ENCODE results near the gene MFAP3L. TPM values are rescaled to one million over a fixed set of nuclear protein-coding genes. Genes with fewer than 3 reads are reported as not detected.
"Not testable (repeated sequence)": the region's sequence is repeated elsewhere in the genome, so short reads cannot be mapped to it uniquely, and the experiment has no call there.

The MFAP3L gene
- total RNA-seq, 4 donors from 2014 or later: 3.2 to 11.3 (median 4.6) TPM

DNA sequence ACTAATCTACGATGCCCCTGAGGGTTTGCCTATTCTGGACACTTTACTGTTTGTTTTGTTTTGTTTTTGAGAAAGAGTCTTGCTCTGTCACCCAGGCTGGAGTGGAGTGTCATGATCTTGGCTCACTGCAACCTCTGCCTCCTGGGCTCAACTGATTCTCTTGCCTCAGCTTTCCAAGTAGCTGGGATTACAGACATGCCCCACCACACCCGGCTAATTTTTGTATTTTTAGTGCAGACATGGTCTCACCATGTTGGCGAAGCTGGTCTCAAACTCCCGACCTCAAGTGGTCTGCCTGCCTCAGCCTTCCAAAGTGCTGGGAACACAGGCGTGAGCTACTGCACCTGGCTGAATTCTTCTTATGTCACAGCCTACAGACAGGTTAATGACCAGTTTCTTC, 70.7 kb downstream of the MFAP3L start:
- Histone ChIP-seq H3K4me3 (no peak overlapping the region), H3K36me3 (no peaks in the 10 kb centered on the region), H3K4me1 (no peaks in the 10 kb centered on the region), H3K9me3 (no peaks in the 10 kb centered on the region), H3K27ac (no peak overlapping the region), H3K27me3 (no peaks in the 10 kb centered on the region)
- no peak for DNase-seq
- no peak for ATAC-seq
- in situ Hi-C loops (cut with MboI; ENCODE audit: low sequenced_read_pairs in 4 of 4) (no loop called here), intact Hi-C loops (cut with DNase I; ENCODE audit: low total_unique reads) (no loop called here)
- TF ChIP-seq, protein P1, sequence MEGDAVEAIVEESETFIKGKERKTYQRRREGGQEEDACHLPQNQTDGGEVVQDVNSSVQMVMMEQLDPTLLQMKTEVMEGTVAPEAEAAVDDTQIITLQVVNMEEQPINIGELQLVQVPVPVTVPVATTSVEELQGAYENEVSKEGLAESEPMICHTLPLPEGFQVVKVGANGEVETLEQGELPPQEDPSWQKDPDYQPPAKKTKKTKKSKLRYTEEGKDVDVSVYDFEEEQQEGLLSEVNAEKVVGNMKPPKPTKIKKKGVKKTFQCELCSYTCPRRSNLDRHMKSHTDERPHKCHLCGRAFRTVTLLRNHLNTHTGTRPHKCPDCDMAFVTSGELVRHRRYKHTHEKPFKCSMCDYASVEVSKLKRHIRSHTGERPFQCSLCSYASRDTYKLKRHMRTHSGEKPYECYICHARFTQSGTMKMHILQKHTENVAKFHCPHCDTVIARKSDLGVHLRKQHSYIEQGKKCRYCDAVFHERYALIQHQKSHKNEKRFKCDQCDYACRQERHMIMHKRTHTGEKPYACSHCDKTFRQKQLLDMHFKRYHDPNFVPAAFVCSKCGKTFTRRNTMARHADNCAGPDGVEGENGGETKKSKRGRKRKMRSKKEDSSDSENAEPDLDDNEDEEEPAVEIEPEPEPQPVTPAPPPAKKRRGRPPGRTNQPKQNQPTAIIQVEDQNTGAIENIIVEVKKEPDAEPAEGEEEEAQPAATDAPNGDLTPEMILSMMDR (IDR thresholded peaks at IDR 0.05 in 4 of 5, conservative IDR thresholded peaks at IDR 0.05 in 1 of 5): no peak
- TF ChIP-seq POLR2A (IDR thresholded peaks at IDR 0.05): no peak

DNA sequence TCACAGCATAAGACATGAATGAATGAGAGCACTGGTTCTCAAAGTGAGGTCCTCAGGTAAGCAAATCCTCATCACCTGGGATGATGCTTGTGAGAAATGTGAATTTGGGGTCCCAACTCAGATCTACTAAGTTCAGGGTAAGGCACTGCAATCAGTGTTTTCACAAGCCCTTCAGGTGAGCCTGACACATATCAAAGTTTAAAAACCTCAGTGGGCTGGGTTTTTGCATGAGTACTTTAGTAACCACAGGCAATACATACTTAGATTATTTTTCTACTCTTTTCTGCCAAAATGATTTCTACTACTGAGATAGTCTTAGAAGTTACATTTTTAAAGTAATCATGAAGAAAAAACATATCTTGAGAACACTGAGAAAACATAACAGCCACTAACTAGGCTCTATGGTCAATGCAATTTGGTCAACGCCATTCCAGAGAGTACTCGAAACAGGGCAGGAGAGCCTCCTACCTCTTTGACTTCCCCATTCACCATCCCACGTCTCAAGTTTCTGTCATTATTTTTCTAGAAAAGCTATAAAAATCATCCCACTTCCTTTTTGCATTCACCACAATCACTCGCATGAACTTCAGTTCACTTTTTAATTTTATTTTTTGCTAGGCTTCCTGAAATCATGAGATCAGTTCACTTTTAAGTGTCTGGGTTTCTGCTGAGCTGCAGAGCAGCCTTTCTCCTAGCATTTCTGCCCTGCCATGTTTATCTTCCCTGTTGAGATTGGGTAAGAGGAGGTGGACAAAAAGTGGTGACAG, 73.8 kb downstream of the MFAP3L start:
- H3K4me1 ChIP-seq: no peaks in the 10 kb centered on the region
- TF ChIP-seq, protein P1 (IDR thresholded peaks at IDR 0.05 in 4 of 5, conservative IDR thresholded peaks at IDR 0.05 in 1 of 5): no peak
- TF ChIP-seq POLR2A (IDR thresholded peaks at IDR 0.05): no peak
- H3K9me3 ChIP-seq: no peaks in the 10 kb centered on the region
- intact Hi-C loops (cut with DNase I; ENCODE audit: low total_unique reads): no loop called here
- DNase-seq: no peak
- no peak overlapping the region for H3K27ac ChIP-seq
- in situ Hi-C loops (cut with MboI; ENCODE audit: low sequenced_read_pairs in 4 of 4): no loop called here
- ATAC-seq: no peak
- no peaks in the 10 kb centered on the region for H3K36me3 ChIP-seq
- no peak overlapping the region for H3K4me3 ChIP-seq
- H3K27me3 ChIP-seq: no peaks in the 10 kb centered on the region

- in situ Hi-C loops (cut with MboI; ENCODE audit: low sequenced_read_pairs in 4 of 4) (no loop called here), intact Hi-C loops (cut with DNase I; ENCODE audit: low total_unique reads) (no loop called here)
- Histone ChIP-seq H3K36me3 (no peaks in the 10 kb centered on the region), H3K27me3 (no peaks in the 10 kb centered on the region), H3K27ac (no peak overlapping the region), H3K9me3 (no peaks in the 10 kb centered on the region), H3K4me1 (no peaks in the 10 kb centered on the region), H3K4me3 (no peak overlapping the region)
- ATAC-seq: no peak
- DNase-seq: no peak
- TF ChIP-seq, protein P1 (IDR thresholded peaks at IDR 0.05 in 4 of 5, conservative IDR thresholded peaks at IDR 0.05 in 1 of 5): no peak
- no peak for TF ChIP-seq POLR2A (IDR thresholded peaks at IDR 0.05)
Observed at GRCh38 chr4:169948271-169948670, 77.9 kb downstream of the MFAP3L start.

DNA sequence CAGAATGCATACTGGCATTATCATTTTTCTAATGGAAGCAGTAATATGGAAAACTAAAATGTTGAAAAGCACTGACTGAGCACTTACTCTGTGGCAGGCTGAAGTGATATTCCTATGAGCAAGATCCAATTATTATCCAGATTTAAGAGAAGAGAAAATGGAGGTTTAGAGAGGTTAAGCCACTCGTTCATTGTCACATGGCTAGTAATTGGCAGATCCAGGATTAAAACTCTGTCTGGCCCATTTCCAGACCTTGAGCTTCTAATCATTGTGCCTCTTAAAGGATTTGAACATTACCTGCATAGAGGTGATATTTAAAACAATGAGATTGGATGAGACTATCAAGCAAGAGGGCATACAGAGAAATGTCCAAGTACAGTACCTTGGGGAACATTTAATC, 80.6 kb downstream of the MFAP3L start:
- no peak for ATAC-seq
- no peak for TF ChIP-seq POLR2A (IDR thresholded peaks at IDR 0.05)
- TF ChIP-seq, protein P1 (IDR thresholded peaks at IDR 0.05 in 4 of 5, conservative IDR thresholded peaks at IDR 0.05 in 1 of 5): no peak
- in situ Hi-C loops (cut with MboI; ENCODE audit: low sequenced_read_pairs in 4 of 4): no loop called here
- no peaks in the 10 kb centered on the region for H3K36me3 ChIP-seq
- no peaks in the 10 kb centered on the region for H3K9me3 ChIP-seq
- no peaks in the 10 kb centered on the region for H3K27me3 ChIP-seq
- no peak for DNase-seq
- no peak overlapping the region for H3K4me3 ChIP-seq
- no peaks in the 10 kb centered on the region for H3K4me1 ChIP-seq
- no peak overlapping the region for H3K27ac ChIP-seq
- intact Hi-C loops (cut with DNase I; ENCODE audit: low total_unique reads): no loop called here

GRCh38 chr4:169943601-169944000, 82.6 kb downstream of the MFAP3L start:
- H3K4me3 ChIP-seq; ATAC-seq; H3K27ac ChIP-seq; H3K4me1 ChIP-seq; H3K36me3 ChIP-seq; intact Hi-C loops (cut with DNase I; ENCODE audit: low total_unique reads); H3K27me3 ChIP-seq; H3K9me3 ChIP-seq; in situ Hi-C loops (cut with MboI; ENCODE audit: low sequenced_read_pairs in 4 of 4); DNase-seq: not testable (repeated sequence)

All from gastrocnemius medialis (tissue), 4 donors.